ENCODE results near the gene STEAP2.
A peak's percentile ranks its signal among the peaks of the same experiment; 100 is the strongest.

DNA sequence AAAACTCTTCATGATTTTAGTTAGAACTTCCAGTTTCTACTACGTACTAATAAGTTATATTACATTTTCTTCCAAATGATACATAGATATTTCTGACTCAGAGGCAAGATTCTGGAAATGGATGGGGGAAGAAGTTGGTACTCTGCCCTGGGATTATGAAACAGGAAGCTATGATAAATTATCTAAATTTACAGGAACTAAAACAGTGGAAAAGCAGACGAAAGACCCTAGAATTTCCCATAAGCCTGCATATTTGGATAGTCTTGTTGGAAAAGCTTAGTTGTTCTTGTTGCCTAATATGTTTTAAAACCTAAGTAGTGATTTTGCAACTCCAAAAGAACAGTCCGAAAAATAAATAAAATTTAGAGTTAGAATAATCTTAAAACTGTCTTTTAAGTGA lies 55.3 kb downstream of the STEAP2 start:
- TF ChIP-seq, protein P1, sequence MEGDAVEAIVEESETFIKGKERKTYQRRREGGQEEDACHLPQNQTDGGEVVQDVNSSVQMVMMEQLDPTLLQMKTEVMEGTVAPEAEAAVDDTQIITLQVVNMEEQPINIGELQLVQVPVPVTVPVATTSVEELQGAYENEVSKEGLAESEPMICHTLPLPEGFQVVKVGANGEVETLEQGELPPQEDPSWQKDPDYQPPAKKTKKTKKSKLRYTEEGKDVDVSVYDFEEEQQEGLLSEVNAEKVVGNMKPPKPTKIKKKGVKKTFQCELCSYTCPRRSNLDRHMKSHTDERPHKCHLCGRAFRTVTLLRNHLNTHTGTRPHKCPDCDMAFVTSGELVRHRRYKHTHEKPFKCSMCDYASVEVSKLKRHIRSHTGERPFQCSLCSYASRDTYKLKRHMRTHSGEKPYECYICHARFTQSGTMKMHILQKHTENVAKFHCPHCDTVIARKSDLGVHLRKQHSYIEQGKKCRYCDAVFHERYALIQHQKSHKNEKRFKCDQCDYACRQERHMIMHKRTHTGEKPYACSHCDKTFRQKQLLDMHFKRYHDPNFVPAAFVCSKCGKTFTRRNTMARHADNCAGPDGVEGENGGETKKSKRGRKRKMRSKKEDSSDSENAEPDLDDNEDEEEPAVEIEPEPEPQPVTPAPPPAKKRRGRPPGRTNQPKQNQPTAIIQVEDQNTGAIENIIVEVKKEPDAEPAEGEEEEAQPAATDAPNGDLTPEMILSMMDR (IDR thresholded peaks at IDR 0.05) = no peak
- peak in 1 of 2 donors; percentile 25 for TF ChIP-seq POLR2AphosphoS5 (IDR thresholded peaks at IDR 0.05)
- TF ChIP-seq EP300 (IDR thresholded peaks at IDR 0.05) = no peak
- no peak for TF ChIP-seq POLR2A (IDR thresholded peaks at IDR 0.05; ENCODE audit: low read depth)

Data from esophagus muscularis mucosa (tissue), 4 donors.